ENCODE data around the gene PRR33. TPM values are rescaled to one million over a fixed set of nuclear protein-coding genes. Genes with fewer than 3 reads are reported as not detected.

PRR33 gene
- total and polyA plus RNA-seq, 9 of the 15 experiments (the other 6 are each of a cell fraction or from before 2014, with no cell fraction given): not detected

- 2% methylated on average over 11 of the region's 14 CpGs for WGBS (ENCODE audit: insufficient coverage, low coverage, missing lambda C conversion rate)
- FAIRE-seq: no peak
- CTCF ChIA-PET (ENCODE audit: low intra/inter-chr PET ratio): no interaction called here
These were observed 23.5 kb downstream of the PRR33 start for GRCh38 chr11:1868056-1868635.

More at GRCh38 chr11:1868056-1868635, 23.5 kb downstream of the PRR33 start:
- H3K9me1 ChIP-seq (ENCODE audit: control insufficient read depth, insufficient read depth, low read length): no peaks in the 10 kb centered on the region
- no peak overlapping the region for H3K9ac ChIP-seq (ENCODE audit: insufficient read depth in 1 of 2, low read depth in 2 of 2, low read length in 2 of 2)
- in situ Hi-C loops (cut with MboI) (no loop called here), intact Hi-C loops (cut with micrococcal nuclease) (no loop called here)
- H3K4me2 ChIP-seq (ENCODE audit: insufficient read depth, low read length): no peak overlapping the region
- no peak overlapping the region for H3K4me3 ChIP-seq
- ATAC-seq (no peak), DNase-seq (ENCODE audit: extremely low read depth in 1 of 4, low spot score in 3 of 4) (no peak)
- H3K4me1 ChIP-seq (replicated peaks in 1 of 2; ENCODE audit: control insufficient read depth in 2 of 2, insufficient read depth in 2 of 2, low read length in 2 of 2): peaks cover 0 to 35% of the 10 kb centered on the region in 2 experiments; a peak in 2 of 5 replicates
- H3K9me3 ChIP-seq (replicated peaks; ENCODE audit: control insufficient read depth, insufficient read depth, low read depth, low read length): no peaks in the 10 kb centered on the region
- no peak overlapping the region for H3K27ac ChIP-seq (ENCODE audit: extremely low read depth, low read depth, low read length)
- no peaks in the 10 kb centered on the region for H3K36me3 ChIP-seq (ENCODE audit: control insufficient read depth, insufficient read depth, low read length)
- no peak for TF ChIP-seq EGR1 (conservative IDR thresholded peaks at IDR 0.05)
- TF ChIP-seq MNT (conservative IDR thresholded peaks at IDR 0.05): no peak
- no peak for TF ChIP-seq FOXJ2 (tag; IDR thresholded peaks at IDR 0.05)
- TF ChIP-seq NR2C1 (IDR thresholded peaks at IDR 0.05): no peak
- TF ChIP-seq NR2C1 (tag; IDR thresholded peaks at IDR 0.05): no peak
- TF ChIP-seq HLTF (IDR thresholded peaks at IDR 0.05): no peak
- no peak for TF ChIP-seq ELK3 (CRISPR knock-in tag; IDR thresholded peaks at IDR 0.05)
- no peak for TF ChIP-seq ZNF717 (CRISPR knock-in tag; IDR thresholded peaks at IDR 0.05)
- TF ChIP-seq CHD2 (IDR thresholded peaks at IDR 0.05; ENCODE audit: low read depth, low read length): no peak
- TF ChIP-seq ZNF3 (CRISPR knock-in tag; IDR thresholded peaks at IDR 0.05): no peak
- no peak for TF ChIP-seq MTA2 (IDR thresholded peaks at IDR 0.05; ENCODE audit: low read depth)
- TF ChIP-seq SREBF2 (CRISPR knock-in tag; IDR thresholded peaks at IDR 0.05): no peak
- no peak for TF ChIP-seq SMC3 (conservative IDR thresholded peaks at IDR 0.05; ENCODE audit: insufficient read depth, low read depth, low read length)
- no peak for TF ChIP-seq DPF2 (IDR thresholded peaks at IDR 0.05)
- TF ChIP-seq HMG20A (CRISPR knock-in tag; conservative IDR thresholded peaks at IDR 0.05): no peak
- TF ChIP-seq POU5F1 (IDR thresholded peaks at IDR 0.05; ENCODE audit: borderline replicate concordance, low read depth, low read length, partially characterized antibody): no peak
- TF ChIP-seq HOMEZ (CRISPR knock-in tag; IDR thresholded peaks at IDR 0.05): no peak
- H3K27me3 ChIP-seq (ENCODE audit: control insufficient read depth in 2 of 2, insufficient read depth in 2 of 2, low read length in 2 of 2): peaks cover 23 to 76% of the 10 kb centered on the region in 2 experiments; a peak in 4 of 5 replicates
- no TSS peak for BruUV-seq (replicated peaks)
- H3K79me2 ChIP-seq (ENCODE audit: control insufficient read depth, insufficient read depth, low read length): no peaks in the 10 kb centered on the region
- 0 out of 2 replicates have a peak, but pooled peaks cover 5% of the 10 kb centered on the region for H4K20me1 ChIP-seq (replicated peaks; ENCODE audit: control insufficient read depth, insufficient read depth, low read length)
- no peak overlapping the region for H2AFZ ChIP-seq (ENCODE audit: low read depth, low read length)
- POLR2A ChIA-PET: no interaction called here

Data from K562 (cell line).